PFSK-1 (cell line): ENCODE results near the gene ATAD3B.

Experiments
- FOXP2 ChIP-seq: optimal IDR thresholded peaks from 2 replicates; pipeline ENCODE3; 2011; ENCODE audit warnings: borderline replicate concordance, control low read depth, inconsistent platforms; ENCODE audit not compliant: insufficient read depth; ENCODE audit errors: extremely low read length, extremely low read depth
- POLR2AphosphoS5 ChIP-seq: IDR thresholded peaks from 2 replicates; pipeline ENCODE4 v1.6.1; 2012; ENCODE audit warnings: low read depth, mild to moderate bottlenecking, control low read depth, low read length, moderate library complexity
- SIN3A ChIP-seq: IDR thresholded peaks from 2 replicates; pipeline ENCODE4 v1.6.1; 2012; ENCODE audit warnings: mild to moderate bottlenecking, low read length, moderate library complexity, borderline replicate concordance; ENCODE audit not compliant: insufficient read depth
- TAF1 ChIP-seq: IDR thresholded peaks from 2 replicates; pipeline ENCODE4 v1.6.1; 2012; ENCODE audit warnings: low read length, control low read depth, borderline replicate concordance; ENCODE audit not compliant: insufficient read depth
- TF ChIP-seq, protein P1 (sequence below), 2 experiments: IDR thresholded peaks; 2 replicates each; pipeline versions ENCODE4 v1.6.1 to v1.8.0; 2011 to 2012; ENCODE audit warnings: low read depth in 2 of 2, low read length in 2 of 2, control low read depth in 1 of 2, inconsistent platforms in 1 of 2, mild to moderate bottlenecking in 1 of 2, moderate library complexity in 1 of 2; ENCODE audit not compliant: insufficient read depth in 1 of 2

ATAD3B gene

DNA sequence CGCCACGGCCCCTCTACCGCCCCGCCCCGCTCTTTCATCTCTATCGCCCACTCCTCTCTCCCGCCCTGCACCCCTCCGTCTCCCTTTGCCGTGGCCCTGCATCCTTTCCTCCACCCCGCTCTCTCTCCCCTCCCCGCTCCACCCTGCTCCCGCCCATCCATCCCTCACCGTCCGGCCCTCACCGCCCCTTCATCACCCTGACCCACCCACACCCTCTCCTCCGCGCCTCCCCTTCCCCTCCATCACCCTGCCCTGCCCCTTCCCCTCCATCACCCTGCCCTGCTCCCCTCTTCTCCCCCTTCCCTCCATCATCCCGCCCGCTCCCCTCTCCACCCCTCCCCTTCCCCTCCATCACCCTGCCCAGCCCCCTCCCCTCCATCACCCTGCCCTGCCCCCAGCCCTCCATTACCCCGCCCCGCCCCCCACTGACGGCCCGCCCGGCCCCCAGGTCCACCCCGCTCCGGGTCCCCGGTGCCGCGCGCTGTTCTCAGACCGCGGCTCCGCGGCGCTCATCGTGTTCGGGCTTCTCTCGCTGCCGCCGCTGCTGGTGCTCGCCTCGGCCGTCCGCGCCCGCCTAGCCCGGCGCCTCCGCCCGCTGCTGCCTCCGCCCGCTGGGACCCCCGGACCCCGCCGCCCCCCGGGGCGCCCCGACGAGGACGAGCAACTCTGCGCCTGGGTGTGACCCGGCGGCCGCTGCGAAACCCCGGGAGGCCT lies 44.3 kb upstream of the ATAD3B start:
- TF ChIP-seq FOXP2 (no peak), SIN3A (no peak), POLR2AphosphoS5 (no peak), TAF1 (no peak)
- TF ChIP-seq, protein P1, sequence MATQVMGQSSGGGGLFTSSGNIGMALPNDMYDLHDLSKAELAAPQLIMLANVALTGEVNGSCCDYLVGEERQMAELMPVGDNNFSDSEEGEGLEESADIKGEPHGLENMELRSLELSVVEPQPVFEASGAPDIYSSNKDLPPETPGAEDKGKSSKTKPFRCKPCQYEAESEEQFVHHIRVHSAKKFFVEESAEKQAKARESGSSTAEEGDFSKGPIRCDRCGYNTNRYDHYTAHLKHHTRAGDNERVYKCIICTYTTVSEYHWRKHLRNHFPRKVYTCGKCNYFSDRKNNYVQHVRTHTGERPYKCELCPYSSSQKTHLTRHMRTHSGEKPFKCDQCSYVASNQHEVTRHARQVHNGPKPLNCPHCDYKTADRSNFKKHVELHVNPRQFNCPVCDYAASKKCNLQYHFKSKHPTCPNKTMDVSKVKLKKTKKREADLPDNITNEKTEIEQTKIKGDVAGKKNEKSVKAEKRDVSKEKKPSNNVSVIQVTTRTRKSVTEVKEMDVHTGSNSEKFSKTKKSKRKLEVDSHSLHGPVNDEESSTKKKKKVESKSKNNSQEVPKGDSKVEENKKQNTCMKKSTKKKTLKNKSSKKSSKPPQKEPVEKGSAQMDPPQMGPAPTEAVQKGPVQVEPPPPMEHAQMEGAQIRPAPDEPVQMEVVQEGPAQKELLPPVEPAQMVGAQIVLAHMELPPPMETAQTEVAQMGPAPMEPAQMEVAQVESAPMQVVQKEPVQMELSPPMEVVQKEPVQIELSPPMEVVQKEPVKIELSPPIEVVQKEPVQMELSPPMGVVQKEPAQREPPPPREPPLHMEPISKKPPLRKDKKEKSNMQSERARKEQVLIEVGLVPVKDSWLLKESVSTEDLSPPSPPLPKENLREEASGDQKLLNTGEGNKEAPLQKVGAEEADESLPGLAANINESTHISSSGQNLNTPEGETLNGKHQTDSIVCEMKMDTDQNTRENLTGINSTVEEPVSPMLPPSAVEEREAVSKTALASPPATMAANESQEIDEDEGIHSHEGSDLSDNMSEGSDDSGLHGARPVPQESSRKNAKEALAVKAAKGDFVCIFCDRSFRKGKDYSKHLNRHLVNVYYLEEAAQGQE (IDR thresholded peaks at IDR 0.05; ENCODE audit: insufficient read depth in 1 of 2, low read depth in 2 of 2, low read length in 2 of 2) = no peak

DNA sequence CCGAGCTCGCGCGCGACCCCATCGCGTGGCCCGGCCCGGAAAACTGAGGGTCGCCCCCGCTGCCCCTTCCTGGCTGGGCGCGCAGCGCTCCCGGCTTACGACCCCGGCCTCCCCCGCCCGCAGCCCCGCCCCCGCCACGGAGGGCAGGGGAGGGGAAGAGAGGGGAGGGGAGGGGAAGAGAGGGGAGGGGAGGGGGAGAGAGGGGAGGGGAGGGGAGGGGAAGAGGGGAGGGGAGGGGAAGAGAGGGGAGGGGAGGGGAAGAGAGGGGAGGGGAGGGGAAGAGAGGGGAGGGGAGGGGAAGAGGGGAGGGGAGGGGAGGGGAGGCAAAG lies 43.8 kb upstream of the ATAD3B start:
- TF ChIP-seq FOXP2 (no peak), SIN3A (no peak), POLR2AphosphoS5 (no peak), TAF1 (no peak)
- TF ChIP-seq, protein P1 (IDR thresholded peaks at IDR 0.05; ENCODE audit: insufficient read depth in 1 of 2, low read depth in 2 of 2, low read length in 2 of 2) = no peak

DNA sequence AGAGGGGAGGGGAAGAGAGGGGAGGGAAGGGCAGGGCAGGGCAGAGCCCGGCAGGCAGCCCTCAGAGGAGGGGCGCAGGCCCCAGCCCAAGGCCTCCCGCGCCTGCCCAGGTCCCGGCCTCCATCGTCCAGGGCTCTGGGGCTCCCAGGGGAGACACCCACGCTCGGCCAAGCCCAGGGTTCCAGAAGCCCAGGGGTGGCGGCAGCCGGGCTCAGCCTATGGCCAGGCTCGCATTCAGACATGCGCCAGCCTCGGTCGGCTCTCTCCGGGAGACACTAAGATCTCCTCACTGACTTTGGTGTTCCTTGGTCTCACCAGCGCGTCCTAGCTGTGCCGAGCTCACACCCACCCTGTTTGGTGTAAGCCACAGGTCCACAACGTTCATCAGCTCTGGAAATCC lies 43.4 kb upstream of the ATAD3B start:
- TF ChIP-seq TAF1 (no peak), POLR2AphosphoS5 (no peak), SIN3A (no peak), FOXP2 (no peak)

DNA sequence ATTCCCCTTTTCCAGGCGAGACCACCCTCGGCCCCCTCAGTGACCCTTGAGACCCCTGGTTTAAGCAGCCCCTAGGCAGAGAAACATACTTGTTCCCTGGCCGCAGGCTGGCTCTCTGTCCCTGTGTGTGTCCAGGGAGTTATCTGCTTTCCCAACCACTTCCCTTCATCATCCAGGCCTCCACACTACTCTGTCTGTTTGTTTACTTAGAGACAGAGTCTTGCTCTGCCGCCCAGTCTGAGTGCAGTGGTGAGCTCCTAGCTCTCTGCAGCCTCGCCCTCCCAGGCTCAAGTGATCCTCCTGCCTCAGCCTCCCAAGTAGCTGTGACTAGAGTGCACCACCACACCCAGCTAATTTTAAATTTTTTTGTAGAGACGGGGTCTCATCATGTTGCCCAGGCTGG lies 41.9 kb upstream of the ATAD3B start:
- TF ChIP-seq, protein P1 (IDR thresholded peaks at IDR 0.05; ENCODE audit: insufficient read depth in 1 of 2, low read depth in 2 of 2, low read length in 2 of 2) = no peak
- TF ChIP-seq FOXP2 = no peak
- no peak for TF ChIP-seq TAF1
- TF ChIP-seq POLR2AphosphoS5 = no peak
- no peak for TF ChIP-seq SIN3A

DNA sequence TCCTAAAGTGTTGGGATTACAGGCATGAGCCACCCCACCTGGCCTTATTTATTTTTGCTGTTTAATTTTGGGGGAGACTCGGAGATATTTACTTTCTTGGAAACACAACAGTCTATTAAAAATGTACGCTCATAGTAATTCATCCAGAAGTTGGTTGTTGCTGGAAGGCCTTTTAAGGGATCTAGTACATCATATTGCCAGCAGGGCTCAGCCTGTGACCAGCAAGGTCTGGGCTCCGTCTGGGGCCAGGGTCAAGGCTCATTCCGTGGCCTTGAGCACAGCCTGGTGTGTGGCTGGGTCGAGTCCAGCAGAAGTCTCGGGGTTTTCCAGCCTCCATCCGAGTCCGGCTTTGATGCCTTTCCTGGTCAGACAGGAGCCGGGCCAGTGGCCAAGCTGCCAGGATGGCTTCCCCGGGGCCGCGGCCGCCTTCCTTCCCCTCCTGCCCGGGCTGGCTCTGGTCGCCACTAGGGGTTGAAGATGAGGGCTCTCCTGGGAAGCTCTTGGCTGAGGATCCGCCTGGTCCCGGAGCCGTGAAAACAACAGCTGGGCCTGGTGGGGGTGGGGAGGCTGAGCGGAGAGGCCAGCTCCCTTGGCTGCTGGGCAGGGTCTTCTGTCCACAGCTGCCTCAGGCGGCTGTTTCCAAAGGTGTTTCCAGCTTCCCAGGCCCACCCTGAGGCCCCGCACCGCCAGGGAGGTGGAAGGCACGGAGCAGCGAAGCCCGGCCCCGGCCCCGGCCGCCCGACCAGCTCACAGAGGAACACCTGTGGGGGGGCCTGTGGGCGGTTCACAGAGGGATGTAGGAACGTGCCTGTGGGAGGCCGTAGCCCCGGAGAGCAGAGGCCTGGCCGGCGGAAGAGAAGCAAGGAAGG lies 41.2 kb upstream of the ATAD3B start:
- TF ChIP-seq, protein P1 (IDR thresholded peaks at IDR 0.05; ENCODE audit: insufficient read depth in 1 of 2, low read depth in 2 of 2, low read length in 2 of 2) = no peak
- TF ChIP-seq POLR2AphosphoS5 (no peak), TAF1 (no peak), SIN3A (no peak), FOXP2 (no peak)
